PFSK-1 (cell line): ENCODE results near the gene PPM1H.

Experiments
- FOXP2 ChIP-seq: optimal IDR thresholded peaks from 2 replicates; pipeline ENCODE3; 2011; ENCODE audit warnings: borderline replicate concordance, control low read depth, inconsistent platforms; ENCODE audit not compliant: insufficient read depth; ENCODE audit errors: extremely low read length, extremely low read depth
- POLR2AphosphoS5 ChIP-seq: IDR thresholded peaks from 2 replicates; pipeline ENCODE4 v1.6.1; 2012; ENCODE audit warnings: low read depth, mild to moderate bottlenecking, control low read depth, low read length, moderate library complexity
- REST ChIP-seq, 2 experiments: IDR thresholded peaks; 2 replicates each; pipeline versions ENCODE4 v1.6.1 to v1.8.0; 2011 to 2012; ENCODE audit warnings: low read depth in 2 of 2, low read length in 2 of 2, control low read depth in 1 of 2, inconsistent platforms in 1 of 2, mild to moderate bottlenecking in 1 of 2, moderate library complexity in 1 of 2; ENCODE audit not compliant: insufficient read depth in 1 of 2
- SIN3A ChIP-seq: IDR thresholded peaks from 2 replicates; pipeline ENCODE4 v1.6.1; 2012; ENCODE audit warnings: mild to moderate bottlenecking, low read length, moderate library complexity, borderline replicate concordance; ENCODE audit not compliant: insufficient read depth
- TAF1 ChIP-seq: IDR thresholded peaks from 2 replicates; pipeline ENCODE4 v1.6.1; 2012; ENCODE audit warnings: low read length, control low read depth, borderline replicate concordance; ENCODE audit not compliant: insufficient read depth

PPM1H gene

GRCh38 chr12:62912644-62913043 lies 22.3 kb downstream of the PPM1H start:
- no peak for TF ChIP-seq SIN3A
- no peak for TF ChIP-seq REST (IDR thresholded peaks at IDR 0.05; ENCODE audit: insufficient read depth in 1 of 2, low read depth in 2 of 2, low read length in 2 of 2)
- TF ChIP-seq FOXP2, result no peak
- TF ChIP-seq TAF1, result no peak
- TF ChIP-seq POLR2AphosphoS5, result no peak

GRCh38 chr12:62911286-62911685 lies 23.7 kb downstream of the PPM1H start:
- TF ChIP-seq TAF1 (no peak), REST (IDR thresholded peaks at IDR 0.05; ENCODE audit: insufficient read depth in 1 of 2, low read depth in 2 of 2, low read length in 2 of 2) (no peak), SIN3A (no peak), FOXP2 (no peak), POLR2AphosphoS5 (no peak)

- TF ChIP-seq POLR2AphosphoS5 (no peak), TAF1 (no peak), REST (IDR thresholded peaks at IDR 0.05; ENCODE audit: insufficient read depth in 1 of 2, low read depth in 2 of 2, low read length in 2 of 2) (no peak), SIN3A (no peak), FOXP2 (no peak)
Observed at GRCh38 chr12:62910549-62911169, 24.3 kb downstream of the PPM1H start.

GRCh38 chr12:62909340-62909739 lies 25.6 kb downstream of the PPM1H start:
- no peak for TF ChIP-seq TAF1

GRCh38 chr12:62908674-62909073 lies 26.3 kb downstream of the PPM1H start:
- TF ChIP-seq REST (IDR thresholded peaks at IDR 0.05; ENCODE audit: insufficient read depth in 1 of 2, low read depth in 2 of 2, low read length in 2 of 2) (no peak), TAF1 (no peak), FOXP2 (no peak), POLR2AphosphoS5 (no peak), SIN3A (no peak)
